Measurements from ENCODE around the gene HAL.

Gene HAL

GRCh38 chr12:96035283-96036236 is 39.4 kb upstream of the HAL start, which contains the start of gene LTA4H (continued):
- TF ChIP-seq, protein P1, sequence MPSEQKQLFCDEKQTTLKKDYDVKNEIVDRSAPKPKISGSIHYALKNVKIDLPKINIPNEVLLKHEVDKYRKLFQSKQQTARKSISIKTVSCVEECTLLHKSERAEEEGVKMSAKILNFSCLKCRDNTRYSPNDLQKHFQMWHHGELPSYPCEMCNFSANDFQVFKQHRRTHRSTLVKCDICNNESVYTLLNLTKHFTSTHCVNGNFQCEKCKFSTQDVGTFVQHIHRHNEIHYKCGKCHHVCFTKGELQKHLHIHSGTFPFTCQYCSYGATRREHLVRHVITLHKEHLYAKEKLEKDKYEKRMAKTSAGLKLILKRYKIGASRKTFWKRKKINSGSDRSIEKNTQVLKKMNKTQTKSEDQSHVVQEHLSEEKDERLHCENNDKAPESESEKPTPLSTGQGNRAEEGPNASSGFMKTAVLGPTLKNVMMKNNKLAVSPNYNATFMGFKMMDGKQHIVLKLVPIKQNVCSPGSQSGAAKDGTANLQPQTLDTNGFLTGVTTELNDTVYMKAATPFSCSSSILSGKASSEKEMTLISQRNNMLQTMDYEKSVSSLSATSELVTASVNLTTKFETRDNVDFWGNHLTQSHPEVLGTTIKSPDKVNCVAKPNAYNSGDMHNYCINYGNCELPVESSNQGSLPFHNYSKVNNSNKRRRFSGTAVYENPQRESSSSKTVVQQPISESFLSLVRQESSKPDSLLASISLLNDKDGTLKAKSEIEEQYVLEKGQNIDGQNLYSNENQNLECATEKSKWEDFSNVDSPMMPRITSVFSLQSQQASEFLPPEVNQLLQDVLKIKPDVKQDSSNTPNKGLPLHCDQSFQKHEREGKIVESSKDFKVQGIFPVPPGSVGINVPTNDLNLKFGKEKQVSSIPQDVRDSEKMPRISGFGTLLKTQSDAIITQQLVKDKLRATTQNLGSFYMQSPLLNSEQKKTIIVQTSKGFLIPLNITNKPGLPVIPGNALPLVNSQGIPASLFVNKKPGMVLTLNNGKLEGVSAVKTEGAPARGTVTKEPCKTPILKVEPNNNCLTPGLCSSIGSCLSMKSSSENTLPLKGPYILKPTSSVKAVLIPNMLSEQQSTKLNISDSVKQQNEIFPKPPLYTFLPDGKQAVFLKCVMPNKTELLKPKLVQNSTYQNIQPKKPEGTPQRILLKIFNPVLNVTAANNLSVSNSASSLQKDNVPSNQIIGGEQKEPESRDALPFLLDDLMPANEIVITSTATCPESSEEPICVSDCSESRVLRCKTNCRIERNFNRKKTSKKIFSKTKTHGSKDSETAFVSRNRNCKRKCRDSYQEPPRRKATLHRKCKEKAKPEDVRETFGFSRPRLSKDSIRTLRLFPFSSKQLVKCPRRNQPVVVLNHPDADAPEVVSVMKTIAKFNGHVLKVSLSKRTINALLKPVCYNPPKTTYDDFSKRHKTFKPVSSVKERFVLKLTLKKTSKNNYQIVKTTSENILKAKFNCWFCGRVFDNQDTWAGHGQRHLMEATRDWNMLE (tag by site-specific recombination; conservative IDR thresholded peaks at IDR 0.05; ENCODE audit: low read depth) = peak; percentile 49; the same call in 1 of the 2 replicates

DNA sequence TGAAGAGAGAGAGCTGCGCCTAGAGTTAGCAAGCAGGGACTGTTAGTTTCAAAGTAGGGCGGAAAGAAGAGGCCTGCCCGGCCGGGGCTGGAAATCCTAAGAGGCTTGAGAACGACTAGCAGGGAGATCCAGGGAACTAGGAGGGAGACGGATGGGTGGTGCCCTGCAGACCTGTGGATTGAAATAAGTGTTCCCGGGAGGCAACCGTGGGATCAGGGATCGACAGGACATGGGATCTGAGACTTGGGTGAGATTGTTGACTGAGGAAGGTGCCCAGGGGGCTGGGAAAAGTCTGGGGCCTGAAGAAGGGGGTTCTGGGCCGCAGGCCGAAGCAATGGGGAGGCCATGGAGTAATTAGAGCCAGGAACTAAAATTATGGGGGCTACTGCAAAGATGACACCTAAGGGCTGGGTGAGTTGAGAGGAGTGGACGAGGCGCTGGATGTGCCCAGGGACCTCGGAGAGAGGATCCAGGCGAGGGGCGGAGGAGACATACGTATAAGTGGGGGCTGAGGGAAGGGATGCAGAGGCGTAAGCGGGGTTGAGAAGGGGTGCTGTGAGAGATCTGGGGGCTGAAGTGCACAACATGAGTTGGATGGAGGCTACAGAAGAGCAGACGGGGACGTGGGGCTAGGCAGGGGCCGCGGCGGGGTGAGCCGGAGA is 38.6 kb upstream of the HAL start:
- peak overlapping the region; percentile 75 for H3K27ac ChIP-seq (ENCODE audit: extremely low read depth, low read depth, low read length)
- CTCF ChIA-PET = interaction anchor here (1.0 kb wide), 1 partner anchor 31 kb away, joined by 3 read pairs; no protein-coding TSS in a partner anchor
- TF ChIP-seq ZSCAN23 (tag by site-specific recombination; IDR thresholded peaks at IDR 0.05) = no peak
- peak; percentile 100 for TF ChIP-seq ZNF133 (tag by site-specific recombination; IDR thresholded peaks at IDR 0.05)
- TF ChIP-seq ZNF2 (tag by site-specific recombination; IDR thresholded peaks at IDR 0.05) = no peak
- peak; percentile 60; the same call in 1 of the 2 replicates for TF ChIP-seq ZSCAN30 (tag by site-specific recombination; IDR thresholded peaks at IDR 0.05)
- no peak for TF ChIP-seq ZNF660 (tag by site-specific recombination; IDR thresholded peaks at IDR 0.05)
- TF ChIP-seq ZNF571 (tag by site-specific recombination; IDR thresholded peaks at IDR 0.05) = no peak
- TF ChIP-seq ZBTB17 (tag by site-specific recombination; IDR thresholded peaks at IDR 0.05) = peak; percentile 94
- TF ChIP-seq, protein P2, sequence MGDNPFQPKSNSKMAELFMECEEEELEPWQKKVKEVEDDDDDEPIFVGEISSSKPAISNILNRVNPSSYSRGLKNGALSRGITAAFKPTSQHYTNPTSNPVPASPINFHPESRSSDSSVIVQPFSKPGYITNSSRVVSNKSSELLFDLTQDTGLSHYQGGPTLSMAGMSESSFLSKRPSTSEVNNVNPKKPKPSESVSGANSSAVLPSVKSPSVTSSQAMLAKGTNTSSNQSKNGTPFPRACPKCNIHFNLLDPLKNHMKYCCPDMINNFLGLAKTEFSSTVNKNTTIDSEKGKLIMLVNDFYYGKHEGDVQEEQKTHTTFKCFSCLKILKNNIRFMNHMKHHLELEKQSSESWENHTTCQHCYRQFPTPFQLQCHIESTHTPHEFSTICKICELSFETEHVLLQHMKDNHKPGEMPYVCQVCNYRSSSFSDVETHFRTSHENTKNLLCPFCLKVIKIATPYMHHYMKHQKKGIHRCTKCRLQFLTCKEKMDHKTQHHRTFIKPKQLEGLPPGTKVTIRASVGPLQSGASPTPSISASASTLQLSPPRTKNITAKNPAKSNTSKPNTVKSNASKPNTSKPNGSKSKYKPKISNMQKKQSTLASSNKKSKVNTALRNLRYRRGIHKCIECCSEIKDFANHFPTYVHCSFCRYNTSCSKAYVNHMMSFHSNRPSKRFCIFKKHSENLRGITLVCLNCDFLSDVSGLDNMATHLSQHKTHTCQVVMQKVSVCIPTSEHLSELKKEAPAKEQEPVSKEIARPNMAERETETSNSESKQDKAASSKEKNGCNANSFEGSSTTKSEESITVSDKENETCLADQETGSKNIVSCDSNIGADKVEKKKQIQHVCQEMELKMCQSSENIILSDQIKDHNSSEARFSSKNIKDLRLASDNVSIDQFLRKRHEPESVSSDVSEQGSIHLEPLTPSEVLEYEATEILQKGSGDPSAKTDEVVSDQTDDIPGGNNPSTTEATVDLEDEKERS (tag by site-specific recombination; IDR thresholded peaks at IDR 0.05) = no peak
- TF ChIP-seq ZNF529 (tag by site-specific recombination; IDR thresholded peaks at IDR 0.05; ENCODE audit: insufficient replicate concordance) = no peak
- peak; percentile 53 for TF ChIP-seq ZNF335 (tag by site-specific recombination; conservative IDR thresholded peaks at IDR 0.05)
- TF ChIP-seq ZXDB (tag by site-specific recombination; IDR thresholded peaks at IDR 0.05) = no peak
- TF ChIP-seq ZBTB7A (tag by site-specific recombination; IDR thresholded peaks at IDR 0.05; ENCODE audit: low read depth) = no peak
- no peak for TF ChIP-seq BCL6B (tag by site-specific recombination; IDR thresholded peaks at IDR 0.05)
- TF ChIP-seq ZNF473 (tag by site-specific recombination; IDR thresholded peaks at IDR 0.05) = no peak
- TF ChIP-seq ZNF785 (tag by site-specific recombination; IDR thresholded peaks at IDR 0.05) = peak; percentile 50; the same call in 1 of the 2 replicates
- no peak for TF ChIP-seq ZNF621 (tag by site-specific recombination; IDR thresholded peaks at IDR 0.05)
- TF ChIP-seq SCRT2 (tag by site-specific recombination; IDR thresholded peaks at IDR 0.05) = peak; percentile 90
- no peak for TF ChIP-seq ZNF426 (tag by site-specific recombination; IDR thresholded peaks at IDR 0.05)

More for the DNA sequence above, 38.6 kb upstream of the HAL start:
- H3K4me3 ChIP-seq (ENCODE audit: low read depth, low read length) = peak overlapping the region; percentile 100
- POLR2A ChIA-PET = interaction anchor here (0.8 to 1.7 kb wide), 7 partner anchors 10 to 1031 kb away, joined by 3 to 10 read pairs (median 3); partner anchors contain the start of gene NDUFA12
- peaks cover 5% of the 10 kb centered on the region; the same call in 1 of the 2 replicates for H3K4me1 ChIP-seq (ENCODE audit: control insufficient read depth, insufficient read depth, low read length)
- no peaks in the 10 kb centered on the region for H3K36me3 ChIP-seq (ENCODE audit: control insufficient read depth in 2 of 2, insufficient read depth in 1 of 2, low read length in 2 of 2)
- H3K9me3 ChIP-seq (ENCODE audit: control insufficient read depth, insufficient read depth, low read depth, low read length) = no peaks in the 10 kb centered on the region
